Measurements from ENCODE around the gene UQCRQ. TPM values are rescaled to one million over a fixed set of nuclear protein-coding genes. Genes with fewer than 3 reads are reported as not detected.
A peak's percentile ranks its signal among the peaks of the same experiment; 100 is the strongest.

Gene UQCRQ
- total and polyA plus RNA-seq, 9 of the 15 experiments (the other 6 are each of a cell fraction or from before 2014, with no cell fraction given), result 235 to 2,421 (median 883) TPM

DNA sequence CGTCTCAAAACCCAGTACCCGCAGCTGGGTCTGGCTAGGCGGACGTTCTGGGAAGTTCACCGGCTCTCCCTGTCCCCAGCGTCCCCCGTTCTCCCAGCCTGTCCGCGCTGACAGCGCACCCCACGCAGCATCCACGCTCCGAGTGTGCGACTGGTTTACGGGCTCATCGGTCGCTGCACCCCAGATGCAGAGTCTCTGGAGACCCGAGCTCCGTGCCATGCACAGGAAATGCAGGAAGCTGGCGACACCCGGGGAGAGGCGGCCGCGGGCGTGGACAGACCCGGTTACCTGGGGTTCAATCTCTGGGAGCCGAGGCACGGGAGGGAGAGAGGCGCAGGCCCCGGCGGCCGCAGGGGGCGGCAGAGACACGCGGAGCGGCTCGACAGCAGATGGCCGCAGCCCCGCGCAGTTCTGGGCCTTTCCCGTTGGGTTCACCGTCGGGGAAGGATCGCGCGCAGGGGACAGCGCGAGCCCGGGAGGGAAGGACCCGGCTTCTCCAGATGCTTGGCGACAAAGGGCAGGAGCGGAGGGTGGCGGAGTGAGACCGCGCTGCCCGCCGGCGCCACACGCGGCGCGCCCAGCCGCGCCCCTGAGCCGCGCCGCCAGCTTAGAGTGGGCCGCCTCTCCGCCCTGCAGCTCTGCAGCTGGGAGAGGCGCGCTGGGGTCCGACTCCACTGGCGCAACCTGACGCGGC lies 36.6 kb upstream of the UQCRQ start (continued):
- no peak for TF ChIP-seq ATF2 (CRISPR knock-in tag; IDR thresholded peaks at IDR 0.05)
- peak in 1 of 2 experiments; percentile 48; a peak in 1 of 3 replicates for TF ChIP-seq CBX3 (IDR thresholded peaks at IDR 0.05; ENCODE audit: borderline replicate concordance in 1 of 2, low read length in 2 of 2)
- TF ChIP-seq, protein P1, sequence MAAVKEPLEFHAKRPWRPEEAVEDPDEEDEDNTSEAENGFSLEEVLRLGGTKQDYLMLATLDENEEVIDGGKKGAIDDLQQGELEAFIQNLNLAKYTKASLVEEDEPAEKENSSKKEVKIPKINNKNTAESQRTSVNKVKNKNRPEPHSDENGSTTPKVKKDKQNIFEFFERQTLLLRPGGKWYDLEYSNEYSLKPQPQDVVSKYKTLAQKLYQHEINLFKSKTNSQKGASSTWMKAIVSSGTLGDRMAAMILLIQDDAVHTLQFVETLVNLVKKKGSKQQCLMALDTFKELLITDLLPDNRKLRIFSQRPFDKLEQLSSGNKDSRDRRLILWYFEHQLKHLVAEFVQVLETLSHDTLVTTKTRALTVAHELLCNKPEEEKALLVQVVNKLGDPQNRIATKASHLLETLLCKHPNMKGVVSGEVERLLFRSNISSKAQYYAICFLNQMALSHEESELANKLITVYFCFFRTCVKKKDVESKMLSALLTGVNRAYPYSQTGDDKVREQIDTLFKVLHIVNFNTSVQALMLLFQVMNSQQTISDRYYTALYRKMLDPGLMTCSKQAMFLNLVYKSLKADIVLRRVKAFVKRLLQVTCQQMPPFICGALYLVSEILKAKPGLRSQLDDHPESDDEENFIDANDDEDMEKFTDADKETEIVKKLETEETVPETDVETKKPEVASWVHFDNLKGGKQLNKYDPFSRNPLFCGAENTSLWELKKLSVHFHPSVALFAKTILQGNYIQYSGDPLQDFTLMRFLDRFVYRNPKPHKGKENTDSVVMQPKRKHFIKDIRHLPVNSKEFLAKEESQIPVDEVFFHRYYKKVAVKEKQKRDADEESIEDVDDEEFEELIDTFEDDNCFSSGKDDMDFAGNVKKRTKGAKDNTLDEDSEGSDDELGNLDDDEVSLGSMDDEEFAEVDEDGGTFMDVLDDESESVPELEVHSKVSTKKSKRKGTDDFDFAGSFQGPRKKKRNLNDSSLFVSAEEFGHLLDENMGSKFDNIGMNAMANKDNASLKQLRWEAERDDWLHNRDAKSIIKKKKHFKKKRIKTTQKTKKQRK (IDR thresholded peaks at IDR 0.05; ENCODE audit: borderline replicate concordance, low read depth, low read length), result no peak
- TF ChIP-seq RBM17 (IDR thresholded peaks at IDR 0.05; ENCODE audit: borderline replicate concordance, low read depth, low read length), result no peak
- TF ChIP-seq ZNF408 (CRISPR knock-in tag; IDR thresholded peaks at IDR 0.05; ENCODE audit: low read depth), result no peak
- TF ChIP-seq, protein P2, sequence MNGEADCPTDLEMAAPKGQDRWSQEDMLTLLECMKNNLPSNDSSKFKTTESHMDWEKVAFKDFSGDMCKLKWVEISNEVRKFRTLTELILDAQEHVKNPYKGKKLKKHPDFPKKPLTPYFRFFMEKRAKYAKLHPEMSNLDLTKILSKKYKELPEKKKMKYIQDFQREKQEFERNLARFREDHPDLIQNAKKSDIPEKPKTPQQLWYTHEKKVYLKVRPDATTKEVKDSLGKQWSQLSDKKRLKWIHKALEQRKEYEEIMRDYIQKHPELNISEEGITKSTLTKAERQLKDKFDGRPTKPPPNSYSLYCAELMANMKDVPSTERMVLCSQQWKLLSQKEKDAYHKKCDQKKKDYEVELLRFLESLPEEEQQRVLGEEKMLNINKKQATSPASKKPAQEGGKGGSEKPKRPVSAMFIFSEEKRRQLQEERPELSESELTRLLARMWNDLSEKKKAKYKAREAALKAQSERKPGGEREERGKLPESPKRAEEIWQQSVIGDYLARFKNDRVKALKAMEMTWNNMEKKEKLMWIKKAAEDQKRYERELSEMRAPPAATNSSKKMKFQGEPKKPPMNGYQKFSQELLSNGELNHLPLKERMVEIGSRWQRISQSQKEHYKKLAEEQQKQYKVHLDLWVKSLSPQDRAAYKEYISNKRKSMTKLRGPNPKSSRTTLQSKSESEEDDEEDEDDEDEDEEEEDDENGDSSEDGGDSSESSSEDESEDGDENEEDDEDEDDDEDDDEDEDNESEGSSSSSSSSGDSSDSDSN (IDR thresholded peaks at IDR 0.05; ENCODE audit: borderline replicate concordance in 1 of 2, low read depth in 2 of 2, low read length in 2 of 2), result no peak
- TF ChIP-seq, protein P3, sequence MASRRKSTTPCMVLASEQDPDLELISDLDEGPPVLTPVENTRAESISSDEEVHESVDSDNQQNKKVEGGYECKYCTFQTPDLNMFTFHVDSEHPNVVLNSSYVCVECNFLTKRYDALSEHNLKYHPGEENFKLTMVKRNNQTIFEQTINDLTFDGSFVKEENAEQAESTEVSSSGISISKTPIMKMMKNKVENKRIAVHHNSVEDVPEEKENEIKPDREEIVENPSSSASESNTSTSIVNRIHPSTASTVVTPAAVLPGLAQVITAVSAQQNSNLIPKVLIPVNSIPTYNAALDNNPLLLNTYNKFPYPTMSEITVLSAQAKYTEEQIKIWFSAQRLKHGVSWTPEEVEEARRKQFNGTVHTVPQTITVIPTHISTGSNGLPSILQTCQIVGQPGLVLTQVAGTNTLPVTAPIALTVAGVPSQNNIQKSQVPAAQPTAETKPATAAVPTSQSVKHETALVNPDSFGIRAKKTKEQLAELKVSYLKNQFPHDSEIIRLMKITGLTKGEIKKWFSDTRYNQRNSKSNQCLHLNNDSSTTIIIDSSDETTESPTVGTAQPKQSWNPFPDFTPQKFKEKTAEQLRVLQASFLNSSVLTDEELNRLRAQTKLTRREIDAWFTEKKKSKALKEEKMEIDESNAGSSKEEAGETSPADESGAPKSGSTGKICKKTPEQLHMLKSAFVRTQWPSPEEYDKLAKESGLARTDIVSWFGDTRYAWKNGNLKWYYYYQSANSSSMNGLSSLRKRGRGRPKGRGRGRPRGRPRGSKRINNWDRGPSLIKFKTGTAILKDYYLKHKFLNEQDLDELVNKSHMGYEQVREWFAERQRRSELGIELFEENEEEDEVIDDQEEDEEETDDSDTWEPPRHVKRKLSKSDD (conservative IDR thresholded peaks at IDR 0.05; ENCODE audit: low read length), result no peak
- TF ChIP-seq, protein P4, sequence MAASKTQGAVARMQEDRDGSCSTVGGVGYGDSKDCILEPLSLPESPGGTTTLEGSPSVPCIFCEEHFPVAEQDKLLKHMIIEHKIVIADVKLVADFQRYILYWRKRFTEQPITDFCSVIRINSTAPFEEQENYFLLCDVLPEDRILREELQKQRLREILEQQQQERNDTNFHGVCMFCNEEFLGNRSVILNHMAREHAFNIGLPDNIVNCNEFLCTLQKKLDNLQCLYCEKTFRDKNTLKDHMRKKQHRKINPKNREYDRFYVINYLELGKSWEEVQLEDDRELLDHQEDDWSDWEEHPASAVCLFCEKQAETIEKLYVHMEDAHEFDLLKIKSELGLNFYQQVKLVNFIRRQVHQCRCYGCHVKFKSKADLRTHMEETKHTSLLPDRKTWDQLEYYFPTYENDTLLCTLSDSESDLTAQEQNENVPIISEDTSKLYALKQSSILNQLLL (CRISPR knock-in tag; IDR thresholded peaks at IDR 0.05; ENCODE audit: borderline replicate concordance), result no peak
- TF ChIP-seq GATAD2A (IDR thresholded peaks at IDR 0.05), result no peak
- TF ChIP-seq TEAD1 (CRISPR knock-in tag; IDR thresholded peaks at IDR 0.05), result no peak; a peak in 1 of 4 replicates
- peak; percentile 54 for TF ChIP-seq KLF16 (IDR thresholded peaks at IDR 0.05)
- TF ChIP-seq, protein P5, sequence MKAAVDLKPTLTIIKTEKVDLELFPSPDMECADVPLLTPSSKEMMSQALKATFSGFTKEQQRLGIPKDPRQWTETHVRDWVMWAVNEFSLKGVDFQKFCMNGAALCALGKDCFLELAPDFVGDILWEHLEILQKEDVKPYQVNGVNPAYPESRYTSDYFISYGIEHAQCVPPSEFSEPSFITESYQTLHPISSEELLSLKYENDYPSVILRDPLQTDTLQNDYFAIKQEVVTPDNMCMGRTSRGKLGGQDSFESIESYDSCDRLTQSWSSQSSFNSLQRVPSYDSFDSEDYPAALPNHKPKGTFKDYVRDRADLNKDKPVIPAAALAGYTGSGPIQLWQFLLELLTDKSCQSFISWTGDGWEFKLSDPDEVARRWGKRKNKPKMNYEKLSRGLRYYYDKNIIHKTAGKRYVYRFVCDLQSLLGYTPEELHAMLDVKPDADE (conservative IDR thresholded peaks at IDR 0.05; ENCODE audit: control insufficient read depth, low read depth, low read length), result 0 out of 2 replicates have a peak, but pooled peaks have one; percentile 48
- peak; percentile 30 for TF ChIP-seq ZBTB1 (CRISPR knock-in tag; IDR thresholded peaks at IDR 0.05; ENCODE audit: borderline replicate concordance, low read depth)
